ENCODE data around the gene NFIL3.

Gene NFIL3

GRCh38 chr9:91411096-91411771 lies 12.4 kb downstream of the NFIL3 start:
- no peaks in the 10 kb centered on the region for H3K9me3 ChIP-seq (ENCODE audit: control insufficient read depth, low read length)
- peaks cover 31% of the 10 kb centered on the region for H3K36me3 ChIP-seq (ENCODE audit: control insufficient read depth, insufficient read depth, low read length)
- no peak overlapping the region for H3K4me3 ChIP-seq (ENCODE audit: extremely low read depth, insufficient read depth, low read length, poor library complexity, severe bottlenecking)
- H3K4me1 ChIP-seq (ENCODE audit: control insufficient read depth, insufficient read depth, low read length, poor library complexity, severe bottlenecking) = peaks cover 2% of the 10 kb centered on the region
- H3K27ac ChIP-seq (ENCODE audit: low read depth, low read length, severe bottlenecking) = no peak overlapping the region
- WGBS, 2 experiments (ENCODE audit: insufficient coverage in 2 of 2) = 80 to 100% methylated on average over 3 to 4 of the region's 5 CpGs

GRCh38 chr9:91410161-91410560 lies 13.5 kb downstream of the NFIL3 start:
- peaks cover 2% of the 10 kb centered on the region for H3K4me1 ChIP-seq (ENCODE audit: control insufficient read depth, insufficient read depth, low read length, poor library complexity, severe bottlenecking)
- H3K9me3 ChIP-seq (ENCODE audit: control insufficient read depth, low read length) = no peaks in the 10 kb centered on the region
- H3K36me3 ChIP-seq (ENCODE audit: control insufficient read depth, insufficient read depth, low read length) = peaks cover 35% of the 10 kb centered on the region
- no peak overlapping the region for H3K27ac ChIP-seq (ENCODE audit: low read depth, low read length, severe bottlenecking)
- 93 to 94% methylated on average over 12 of the region's 12 CpGs for WGBS, 2 experiments (ENCODE audit: insufficient coverage in 2 of 2)
- H3K4me3 ChIP-seq (ENCODE audit: extremely low read depth, insufficient read depth, low read length, poor library complexity, severe bottlenecking) = no peak overlapping the region

- no peaks in the 10 kb centered on the region for H3K9me3 ChIP-seq (ENCODE audit: control insufficient read depth, low read length)
- no peak overlapping the region for H3K27ac ChIP-seq (ENCODE audit: low read depth, low read length, severe bottlenecking)
- WGBS, 2 experiments (ENCODE audit: insufficient coverage in 2 of 2) = no CpG with 5 or more reads among the region's 1 CpG
- peaks cover 2% of the 10 kb centered on the region for H3K4me1 ChIP-seq (ENCODE audit: control insufficient read depth, insufficient read depth, low read length, poor library complexity, severe bottlenecking)
- peaks cover 32% of the 10 kb centered on the region for H3K36me3 ChIP-seq (ENCODE audit: control insufficient read depth, insufficient read depth, low read length)
- H3K4me3 ChIP-seq (ENCODE audit: extremely low read depth, insufficient read depth, low read length, poor library complexity, severe bottlenecking) = no peak overlapping the region
Measured at GRCh38 chr9:91408475-91408874, 15.2 kb downstream of the NFIL3 start.

- Histone ChIP-seq H3K36me3 (ENCODE audit: control insufficient read depth, insufficient read depth, low read length) (peaks cover 32% of the 10 kb centered on the region), H3K27ac (ENCODE audit: low read depth, low read length, severe bottlenecking) (no peak overlapping the region)
Measured at GRCh38 chr9:91407580-91408318, 15.9 kb downstream of the NFIL3 start.

GRCh38 chr9:91405343-91406077 lies 18.1 kb downstream of the NFIL3 start:
- H3K9me3 ChIP-seq (ENCODE audit: control insufficient read depth, low read length) = no peaks in the 10 kb centered on the region
- no peak overlapping the region for H3K4me3 ChIP-seq (ENCODE audit: extremely low read depth, insufficient read depth, low read length, poor library complexity, severe bottlenecking)
- WGBS, 2 experiments (ENCODE audit: insufficient coverage in 2 of 2) = 94 to 95% methylated on average over 17 to 23 of the region's 25 CpGs

More at GRCh38 chr9:91407580-91408318, 15.9 kb downstream of the NFIL3 start:
- Histone ChIP-seq H3K4me3 (ENCODE audit: extremely low read depth, insufficient read depth, low read length, poor library complexity, severe bottlenecking) (no peak overlapping the region), H3K4me1 (ENCODE audit: control insufficient read depth, insufficient read depth, low read length, poor library complexity, severe bottlenecking) (peaks cover 2% of the 10 kb centered on the region), H3K9me3 (ENCODE audit: control insufficient read depth, low read length) (no peaks in the 10 kb centered on the region)
- WGBS, 2 experiments (ENCODE audit: insufficient coverage in 2 of 2) = 87 to 90% methylated on average over 4 to 9 of the region's 12 CpGs

GRCh38 chr9:91403665-91404543 lies 19.7 kb downstream of the NFIL3 start:
- Histone ChIP-seq H3K36me3 (ENCODE audit: control insufficient read depth, insufficient read depth, low read length) (peaks cover 15% of the 10 kb centered on the region), H3K27ac (ENCODE audit: low read depth, low read length, severe bottlenecking) (no peak overlapping the region), H3K4me3 (ENCODE audit: extremely low read depth, insufficient read depth, low read length, poor library complexity, severe bottlenecking) (no peak overlapping the region), H3K4me1 (ENCODE audit: control insufficient read depth, insufficient read depth, low read length, poor library complexity, severe bottlenecking) (no peaks in the 10 kb centered on the region), H3K9me3 (ENCODE audit: control insufficient read depth, low read length) (no peaks in the 10 kb centered on the region)
- 94 to 98% methylated on average over 13 to 14 of the region's 14 CpGs for WGBS, 2 experiments (ENCODE audit: insufficient coverage in 2 of 2)

More at GRCh38 chr9:91405343-91406077, 18.1 kb downstream of the NFIL3 start:
- H3K27ac ChIP-seq (ENCODE audit: low read depth, low read length, severe bottlenecking) = no peak overlapping the region
- H3K36me3 ChIP-seq (ENCODE audit: control insufficient read depth, insufficient read depth, low read length) = peaks cover 30% of the 10 kb centered on the region
- H3K4me1 ChIP-seq (ENCODE audit: control insufficient read depth, insufficient read depth, low read length, poor library complexity, severe bottlenecking) = peaks cover 2% of the 10 kb centered on the region

DNA sequence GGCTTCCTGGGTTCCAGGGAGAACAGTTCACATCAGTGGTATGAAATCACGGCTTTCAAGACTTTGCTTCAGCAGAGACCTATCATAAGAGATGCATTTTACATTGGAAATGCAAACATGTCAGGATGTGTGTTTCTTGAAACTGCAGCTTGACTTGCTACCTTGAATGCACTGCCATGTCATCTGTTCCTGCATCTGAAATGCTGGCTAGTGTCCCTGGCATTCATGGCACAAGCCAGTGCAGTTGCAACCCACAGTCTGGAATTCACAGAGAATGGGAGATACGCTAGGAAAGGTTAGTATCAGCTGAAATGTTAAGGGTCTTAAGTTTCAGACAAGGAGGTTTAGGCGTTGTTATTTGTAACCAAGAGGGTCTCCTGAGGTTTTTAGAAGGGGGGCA lies 24.7 kb downstream of the NFIL3 start:
- Histone ChIP-seq H3K4me3 (ENCODE audit: extremely low read depth, insufficient read depth, low read length, poor library complexity, severe bottlenecking) (no peak overlapping the region), H3K36me3 (ENCODE audit: control insufficient read depth, insufficient read depth, low read length) (no peaks in the 10 kb centered on the region), H3K27ac (ENCODE audit: low read depth, low read length, severe bottlenecking) (no peak overlapping the region), H3K4me1 (ENCODE audit: control insufficient read depth, insufficient read depth, low read length, poor library complexity, severe bottlenecking) (peaks cover 4% of the 10 kb centered on the region), H3K9me3 (ENCODE audit: control insufficient read depth, low read length) (no peaks in the 10 kb centered on the region)
- WGBS, 2 experiments (ENCODE audit: insufficient coverage in 2 of 2) = 81 to 82% methylated on average over 3 of the region's 3 CpGs

- Histone ChIP-seq H3K4me1 (ENCODE audit: control insufficient read depth, insufficient read depth, low read length, poor library complexity, severe bottlenecking) (peaks cover 4% of the 10 kb centered on the region), H3K27ac (ENCODE audit: low read depth, low read length, severe bottlenecking) (no peak overlapping the region), H3K4me3 (ENCODE audit: extremely low read depth, insufficient read depth, low read length, poor library complexity, severe bottlenecking) (no peak overlapping the region), H3K9me3 (ENCODE audit: control insufficient read depth, low read length) (no peaks in the 10 kb centered on the region), H3K36me3 (ENCODE audit: control insufficient read depth, insufficient read depth, low read length) (no peaks in the 10 kb centered on the region)
- 89 to 95% methylated on average over 2 to 3 of the region's 7 CpGs for WGBS, 2 experiments (ENCODE audit: insufficient coverage in 2 of 2)
Measured at GRCh38 chr9:91395553-91396471, 27.8 kb downstream of the NFIL3 start.

- no peaks in the 10 kb centered on the region for H3K36me3 ChIP-seq (ENCODE audit: control insufficient read depth, insufficient read depth, low read length)
- 82 to 100% methylated on average over 2 of the region's 4 CpGs for WGBS, 2 experiments (ENCODE audit: insufficient coverage in 2 of 2)
- no peak overlapping the region for H3K27ac ChIP-seq (ENCODE audit: low read depth, low read length, severe bottlenecking)
- no peak overlapping the region for H3K4me3 ChIP-seq (ENCODE audit: extremely low read depth, insufficient read depth, low read length, poor library complexity, severe bottlenecking)
- peaks cover 4% of the 10 kb centered on the region for H3K4me1 ChIP-seq (ENCODE audit: control insufficient read depth, insufficient read depth, low read length, poor library complexity, severe bottlenecking)
- no peaks in the 10 kb centered on the region for H3K9me3 ChIP-seq (ENCODE audit: control insufficient read depth, low read length)
Measured at GRCh38 chr9:91395106-91395552, 28.5 kb downstream of the NFIL3 start.

Data from mesodermal cell (in vitro differentiated cells).